Mesodermal cell (in vitro differentiated cells): Measurements from ENCODE around the gene EXTL1.

ENCODE experiments used
- H3K27ac ChIP-seq: 2 replicates; pipeline ENCODE4 v1.7.0; 2013; ENCODE audit warnings: mild to moderate bottlenecking, low read depth, low read length, moderate library complexity; ENCODE audit not compliant: severe bottlenecking
- H3K36me3 ChIP-seq: 2 replicates; pipeline ENCODE4 v1.7.1; 2013; ENCODE audit warnings: mild to moderate bottlenecking, low read length, moderate library complexity; ENCODE audit not compliant: control insufficient read depth, insufficient read depth
- H3K4me1 ChIP-seq: one replicate; pipeline ENCODE4 v1.7.1; 2013; ENCODE audit warnings: mild to moderate bottlenecking, low read length; ENCODE audit not compliant: insufficient read depth, control insufficient read depth, poor library complexity, severe bottlenecking
- H3K4me3 ChIP-seq: 2 replicates; pipeline ENCODE4 v1.7.0; 2013; ENCODE audit warnings: low read length, control low read depth, mild to moderate bottlenecking; ENCODE audit not compliant: insufficient read depth, poor library complexity, severe bottlenecking; ENCODE audit errors: extremely low read depth
- H3K9me3 ChIP-seq: 2 replicates; pipeline ENCODE4 v1.7.1; 2013; ENCODE audit warnings: mild to moderate bottlenecking, low read length, moderate library complexity; ENCODE audit not compliant: control insufficient read depth
- WGBS, 2 experiments: methylation state at CpG; one replicate each; pipeline ENCODE4 v1.1.5; 2013; ENCODE audit warnings: missing lambda C conversion rate in 2 of 2; ENCODE audit not compliant: insufficient coverage in 2 of 2; 5-methylcytosine and 5-hydroxymethylcytosine counted together

Gene EXTL1

GRCh38 chr1:26084091-26084561 is 62.6 kb downstream of the EXTL1 start:
- Histone ChIP-seq H3K4me1 (no peaks in the 10 kb centered on the region), H3K36me3 (no peaks in the 10 kb centered on the region), H3K4me3 (no peak overlapping the region), H3K9me3 (no peaks in the 10 kb centered on the region), H3K27ac (no peak overlapping the region)
- 70 to 90% methylated on average over 2 of the region's 2 CpGs for WGBS, 2 experiments

GRCh38 chr1:26084844-26085243 is 63.3 kb downstream of the EXTL1 start:
- Histone ChIP-seq H3K4me3 (no peak overlapping the region), H3K4me1 (no peaks in the 10 kb centered on the region), H3K9me3 (no peaks in the 10 kb centered on the region), H3K36me3 (no peaks in the 10 kb centered on the region), H3K27ac (no peak overlapping the region)
- 85 to 100% methylated on average over 2 of the region's 2 CpGs for WGBS, 2 experiments
